GM18861 (cell line): ENCODE measurements around the gene RBBP8NL.

Source experiments
- ATAC-seq: cut with Tn5 transposase; IDR thresholded peaks from one replicate; pipeline ENCODE4 v1.9.1; 2021; ENCODE audit not compliant: unreplicated experiment

Gene RBBP8NL

GRCh38 chr20:62427172-62428001 lies at the start of gene RBBP8NL:
TSS of gene RBBP8NL (minus strand) at chr20:62427539. CDS start at chr20:62419647, 7,892 bp downstream.
- ATAC-seq = no peak

DNA sequence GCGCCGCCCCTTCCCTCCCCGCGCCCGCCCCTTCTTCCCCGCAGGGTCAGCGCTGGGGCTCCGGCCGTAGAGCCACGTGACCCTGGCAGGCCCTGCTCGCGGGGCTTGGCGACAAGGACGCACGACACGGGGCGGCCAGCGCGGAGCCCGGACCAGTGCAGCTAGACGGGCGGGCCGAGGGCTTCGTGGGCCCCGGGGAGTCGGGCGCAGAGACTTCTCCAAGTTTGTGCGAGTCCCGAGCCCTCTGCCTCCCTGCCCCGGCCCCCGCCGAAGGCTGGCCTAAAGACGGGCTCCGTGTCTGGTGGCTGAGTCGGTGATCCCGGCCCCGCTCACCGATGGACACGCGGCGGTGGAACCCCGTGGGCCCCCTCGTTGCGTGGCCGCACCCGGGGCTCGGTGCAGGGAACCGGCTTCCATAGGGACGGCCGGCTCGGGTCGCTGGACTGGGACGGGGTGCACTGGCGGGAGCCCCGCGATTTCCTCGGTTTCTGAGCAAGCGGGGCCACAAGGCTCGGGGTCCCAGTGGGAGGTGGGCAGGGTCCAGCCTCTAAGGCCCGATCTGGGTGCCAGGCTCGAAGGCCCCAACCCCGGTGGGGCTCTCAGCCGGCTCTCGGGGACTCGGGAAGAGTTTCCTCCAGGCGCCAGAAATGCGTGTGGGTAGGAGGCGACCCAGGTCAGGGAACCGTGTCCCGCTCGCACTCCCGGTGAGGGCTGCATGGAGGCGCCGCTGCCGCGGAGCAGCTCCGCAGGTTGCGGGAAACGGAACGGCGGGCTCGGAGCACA lies 48.9 kb upstream of the RBBP8NL start:
- ATAC-seq = no peak

- ATAC-seq = no peak
These were observed 48.4 kb upstream of the RBBP8NL start, which contains the start of gene GATA5 for GRCh38 chr20:62475772-62476055. TSS of gene GATA5 (minus strand) at chr20:62475995. CDS start at chr20:62475521, 474 bp downstream.

DNA sequence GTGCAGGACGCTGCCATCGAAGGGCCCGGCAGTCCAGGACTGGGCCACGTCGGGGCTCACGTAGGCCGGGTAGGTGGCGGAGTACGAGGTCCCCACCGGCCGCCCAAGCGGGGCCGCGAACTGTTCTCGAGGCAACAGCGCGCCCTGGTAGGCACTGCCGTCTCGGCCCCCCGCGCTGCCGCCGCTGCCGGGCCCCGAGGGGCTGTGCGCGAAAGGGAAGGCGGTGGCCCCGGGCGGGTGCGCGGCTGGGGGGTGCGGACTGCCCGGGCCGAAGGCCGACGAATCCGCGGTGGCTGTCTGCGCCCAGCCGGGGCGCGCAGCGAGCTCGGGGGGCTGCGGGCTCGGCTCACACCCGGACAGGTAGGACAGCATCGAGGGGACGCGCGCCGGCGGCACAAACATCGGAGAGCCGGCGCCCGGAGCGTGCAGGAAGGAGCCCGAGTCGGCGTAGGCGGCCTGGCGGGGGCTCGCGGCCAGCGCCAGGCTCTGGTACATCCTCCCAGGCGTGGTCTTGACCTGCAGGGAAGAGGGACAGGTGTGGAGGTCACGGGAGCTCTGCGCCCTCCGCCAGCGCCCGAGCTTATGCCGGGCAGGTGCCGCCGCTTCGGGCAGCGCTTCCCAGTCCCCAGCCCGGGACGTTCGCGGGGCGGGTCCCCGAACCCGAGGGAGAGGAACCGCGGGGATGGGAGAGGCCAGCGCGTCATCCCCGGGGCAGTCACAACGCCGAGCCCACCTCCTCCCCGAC lies 47.9 kb upstream of the RBBP8NL start:
- ATAC-seq = no peak

GRCh38 chr20:62474604-62475026 lies 47.3 kb upstream of the RBBP8NL start:
- ATAC-seq = no peak

- ATAC-seq = no peak
These were observed 46.6 kb upstream of the RBBP8NL start for GRCh38 chr20:62473717-62474603.

DNA sequence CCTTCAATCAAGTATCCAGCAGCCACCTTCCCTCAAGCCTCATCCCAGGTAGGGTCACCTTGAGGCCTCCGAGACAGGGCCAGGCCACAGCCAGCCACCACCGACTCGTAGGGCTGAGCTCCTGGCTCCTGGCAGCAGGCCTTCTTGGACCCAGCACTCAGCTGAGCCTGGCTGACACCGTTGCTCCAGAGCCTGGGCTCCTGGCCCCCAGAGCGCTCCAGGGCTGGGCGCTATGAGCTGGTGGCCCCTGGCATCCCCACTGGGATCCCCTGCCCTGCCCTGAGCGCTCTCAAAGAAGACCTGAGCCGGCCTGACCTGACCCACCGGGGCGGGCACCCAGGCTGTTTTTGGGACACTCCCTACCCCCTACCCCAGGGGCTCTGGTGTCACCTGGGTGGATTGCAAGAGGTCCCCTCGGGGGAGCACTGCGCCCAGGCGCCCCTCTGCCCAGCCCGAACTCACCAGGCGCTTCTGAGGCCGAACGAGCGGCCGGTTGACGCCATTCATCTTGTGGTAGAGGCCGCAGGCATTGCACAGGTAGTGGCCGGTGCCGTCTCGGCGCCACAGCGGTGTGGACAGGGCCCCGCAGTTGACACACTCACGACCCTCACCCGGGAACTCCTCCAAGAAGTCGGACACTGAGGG lies 45.7 kb upstream of the RBBP8NL start:
- ATAC-seq = no peak

GRCh38 chr20:62472138-62472940 lies 45.0 kb upstream of the RBBP8NL start:
- ATAC-seq = no peak

DNA sequence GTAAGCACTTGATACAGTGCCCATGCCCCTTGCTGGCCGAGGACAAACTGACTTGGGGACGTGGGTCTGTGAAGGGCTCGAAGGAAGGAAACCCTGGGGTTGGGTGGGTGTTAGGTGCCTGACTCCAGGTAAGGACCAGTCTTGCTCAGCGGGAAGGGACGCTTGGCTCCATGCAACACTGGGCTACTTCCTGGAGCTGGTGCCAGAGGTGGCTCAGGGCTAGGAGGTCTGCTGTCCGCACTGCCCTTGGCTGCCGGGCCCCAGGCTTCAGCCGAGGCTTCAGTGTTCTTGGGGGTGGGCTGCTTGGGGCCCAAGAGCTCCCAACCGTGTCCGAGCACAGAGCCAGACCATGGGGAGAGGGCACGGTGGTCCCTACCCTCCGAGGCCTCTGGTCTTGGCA lies 43.1 kb upstream of the RBBP8NL start:
- no peak for ATAC-seq

DNA sequence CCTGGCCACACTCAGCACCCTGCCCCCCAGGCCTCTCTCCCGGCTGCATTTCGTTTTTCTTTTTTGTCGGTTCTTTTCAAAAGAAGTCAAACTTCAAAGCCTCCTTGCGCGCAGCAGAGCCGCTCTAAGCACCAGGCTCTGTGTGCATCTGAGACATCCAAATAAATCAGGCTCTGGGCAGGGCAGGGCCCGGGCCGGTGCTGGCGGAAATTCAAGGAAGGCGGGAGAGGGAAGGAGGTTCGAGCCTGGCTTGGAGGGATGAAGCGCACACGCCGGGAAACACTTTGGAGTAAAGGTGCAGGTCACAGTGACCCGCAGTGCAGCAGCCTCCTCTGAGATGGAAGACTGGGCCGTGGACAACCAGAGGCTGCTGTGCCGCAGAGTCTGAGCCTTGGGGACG lies 42.7 kb upstream of the RBBP8NL start:
- ATAC-seq = no peak

DNA sequence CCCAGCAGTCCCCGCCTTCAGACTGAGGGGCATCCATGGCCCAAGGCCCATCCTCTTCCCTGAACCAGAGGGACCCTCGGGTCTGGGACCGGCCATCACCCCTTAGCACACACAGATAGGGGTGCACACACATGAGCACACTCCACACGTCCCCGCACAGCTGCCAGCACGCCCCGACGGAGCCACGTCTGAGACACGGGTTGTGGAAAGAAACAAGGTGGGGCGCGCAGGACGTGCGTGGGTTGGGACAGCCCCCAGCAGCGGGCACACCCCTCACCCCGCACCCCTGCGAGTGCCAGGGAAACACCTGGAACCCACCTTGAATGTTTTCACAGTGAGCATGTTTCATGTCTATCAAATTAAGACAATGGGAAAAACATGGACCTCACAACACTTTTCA lies 42.0 kb upstream of the RBBP8NL start:
- ATAC-seq = no peak

GRCh38 chr20:62466806-62467537 lies 39.6 kb upstream of the RBBP8NL start:
- ATAC-seq = no peak

DNA sequence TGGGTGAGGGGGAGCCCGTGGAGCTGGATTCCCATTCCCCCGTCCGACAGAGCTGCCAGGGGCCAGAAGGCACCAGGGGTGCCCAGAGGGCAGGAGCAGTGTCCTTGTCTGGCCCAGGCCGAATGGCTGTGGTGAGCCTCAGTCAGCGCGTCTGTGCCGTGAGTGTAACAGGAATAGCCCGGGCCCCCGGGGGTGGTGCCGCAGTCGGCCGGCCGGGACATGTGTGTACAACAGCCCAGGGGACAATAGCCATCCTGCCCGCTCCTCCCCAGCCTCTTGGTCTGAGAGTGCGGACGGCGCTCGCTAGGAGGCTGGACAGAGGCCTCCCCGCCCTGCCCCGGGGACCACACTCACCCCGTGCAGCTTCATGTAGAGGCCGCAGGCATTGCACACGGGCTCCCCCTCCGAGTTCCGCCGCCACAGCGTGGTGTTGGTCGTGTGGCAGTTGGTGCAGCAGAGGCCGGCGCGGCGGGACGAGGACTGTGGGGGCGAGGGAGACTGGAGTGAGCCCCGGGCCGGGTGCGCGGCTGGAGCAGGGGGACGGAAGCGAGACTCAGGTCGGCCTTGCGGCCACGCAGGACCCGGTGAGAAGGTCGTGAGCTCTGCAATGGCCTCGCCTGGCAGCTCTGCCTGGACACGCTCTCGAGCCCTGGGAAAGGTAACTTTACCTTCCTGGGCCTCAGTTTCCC lies 38.9 kb upstream of the RBBP8NL start:
- no peak for ATAC-seq

DNA sequence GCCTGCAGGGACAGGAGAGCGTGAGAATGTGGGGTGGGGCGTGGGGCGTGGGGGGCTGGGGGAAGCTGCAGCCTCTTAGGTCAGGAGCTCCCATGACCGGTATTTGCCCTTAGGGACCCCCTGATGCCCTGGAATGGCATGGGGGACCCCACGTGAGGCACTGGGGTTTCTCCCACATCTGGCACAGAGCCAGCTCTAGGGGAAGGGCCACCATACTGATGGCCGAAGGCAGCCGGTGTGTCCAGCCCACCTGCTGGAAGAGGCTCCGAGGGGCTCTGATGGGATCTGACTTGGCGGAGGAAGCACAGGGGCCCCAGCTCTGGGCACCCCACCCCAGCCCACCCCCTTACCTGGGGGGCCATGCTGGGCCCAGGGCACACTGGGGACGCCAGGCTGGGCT lies 37.7 kb upstream of the RBBP8NL start:
- no peak for ATAC-seq

- ATAC-seq = no peak
These were observed 37.1 kb upstream of the RBBP8NL start for GRCh38 chr20:62464425-62464770.

- no peak for ATAC-seq
These were observed 36.5 kb upstream of the RBBP8NL start for GRCh38 chr20:62463651-62464424.

- no peak for ATAC-seq
These were observed 35.7 kb upstream of the RBBP8NL start for GRCh38 chr20:62462976-62463592.
